Measurements from ENCODE around the gene FZD7.

FZD7 gene

DNA sequence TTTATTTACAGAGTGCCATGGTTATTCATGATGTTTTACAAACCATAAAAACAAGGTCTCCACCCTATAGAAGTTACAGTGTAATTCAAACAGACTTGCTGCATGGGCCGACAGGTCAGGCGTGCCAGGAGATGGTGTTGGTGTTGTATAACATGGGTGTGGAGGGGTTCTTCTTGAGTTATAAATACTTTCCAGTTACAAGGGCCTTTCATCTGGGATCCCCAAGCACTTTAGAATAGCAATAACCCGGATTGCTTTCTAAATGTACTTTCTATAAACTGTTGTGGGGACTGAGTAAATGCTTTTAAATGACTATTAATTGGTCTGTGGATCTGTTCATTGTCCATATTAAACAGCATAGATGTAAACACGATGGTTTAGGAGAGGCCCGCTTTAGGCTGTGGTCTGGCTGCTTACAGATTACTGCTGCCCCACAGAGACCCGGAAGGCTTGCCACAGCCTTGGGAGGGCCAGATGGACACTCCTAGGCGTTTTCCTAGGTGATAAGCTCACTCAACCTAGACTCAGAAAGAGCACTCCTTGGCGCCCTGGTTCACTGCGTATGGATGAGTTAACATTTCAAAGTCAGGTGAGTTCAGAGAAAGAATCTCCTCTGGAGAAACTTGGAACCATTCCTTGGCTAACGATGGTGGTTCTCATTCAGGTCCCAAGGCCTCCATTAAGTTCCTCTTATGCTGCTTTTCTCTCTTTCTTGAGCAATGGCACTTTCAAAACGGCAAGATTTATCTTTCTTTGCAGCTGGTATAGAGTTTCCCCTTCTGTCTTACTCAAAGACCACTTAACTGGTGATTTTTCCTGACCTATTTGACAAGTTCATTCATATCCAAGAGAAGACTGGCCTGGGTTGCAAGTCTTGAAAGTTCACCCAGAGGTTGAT is 35.8 kb downstream of the FZD7 start:
- DNase-seq = no peak

DNA sequence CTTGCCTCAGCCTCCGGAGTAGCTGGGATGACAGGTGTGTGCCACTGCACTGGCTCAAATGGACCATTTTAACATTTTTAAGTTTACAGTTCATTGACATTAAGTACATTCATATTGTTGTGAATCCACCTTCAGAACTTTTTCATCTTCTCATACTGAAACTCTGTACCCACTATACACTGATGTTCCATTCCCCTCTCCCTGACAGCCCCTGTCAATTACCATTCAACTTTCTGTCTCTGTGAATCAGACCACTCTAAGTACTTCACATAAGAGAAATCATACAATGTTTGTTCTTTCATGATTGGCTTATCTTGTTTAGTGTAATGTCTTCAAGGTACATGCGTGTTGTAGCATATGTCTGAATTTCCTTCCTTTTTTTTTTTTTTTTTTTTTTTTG is 37.5 kb downstream of the FZD7 start:
- DNase-seq = no peak

DNA sequence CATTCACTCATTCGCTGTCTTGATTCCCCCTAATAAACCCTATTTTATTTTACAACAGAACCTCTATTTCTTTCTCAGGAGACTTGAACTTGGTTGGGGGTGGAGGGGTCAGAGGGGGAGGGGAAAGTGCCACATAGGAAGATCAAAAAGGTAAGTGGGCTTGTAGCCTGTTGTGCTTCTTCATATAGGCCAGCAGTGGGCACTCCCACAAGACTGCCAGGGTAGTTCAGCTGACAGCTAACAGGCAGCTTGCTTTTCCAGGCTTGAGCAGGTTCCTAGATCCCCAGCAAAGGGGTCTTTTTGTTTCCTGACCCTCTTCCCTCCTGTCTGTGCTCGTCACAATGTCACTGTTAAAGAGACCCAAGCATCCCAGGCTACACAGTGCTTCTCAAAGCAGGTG is 38.6 kb downstream of the FZD7 start:
- no peak for DNase-seq

DNA sequence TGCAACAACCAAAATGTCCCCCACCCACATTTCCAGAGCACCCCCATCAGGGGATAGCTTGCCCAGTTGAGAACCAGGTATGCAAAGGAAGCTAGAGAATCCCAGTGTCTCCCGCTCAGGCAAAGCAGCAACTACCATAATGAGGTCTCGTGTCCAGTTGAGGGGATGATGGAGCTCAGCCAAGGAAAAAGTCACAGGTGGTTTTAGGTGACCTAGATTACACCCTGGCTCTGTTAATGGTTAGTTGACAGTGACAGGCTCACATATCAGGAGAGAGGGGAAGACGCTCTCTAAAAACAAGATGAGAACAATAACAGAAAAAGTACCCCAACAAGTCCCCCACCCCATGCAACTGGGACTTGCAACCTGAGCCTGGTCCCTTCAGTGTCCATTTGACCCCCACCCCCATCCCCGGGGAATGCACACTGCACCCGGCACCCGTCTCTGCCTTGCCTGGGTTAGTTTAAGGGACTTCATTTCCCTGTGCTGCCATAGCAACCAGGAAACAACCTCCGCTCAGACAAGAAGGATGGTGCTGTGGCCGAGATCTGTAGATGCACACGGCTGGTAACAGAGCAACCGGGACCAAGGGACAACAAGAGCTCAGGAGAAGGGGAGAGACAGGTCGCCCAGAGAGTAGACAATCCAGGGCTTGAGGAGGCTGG is 39.2 kb downstream of the FZD7 start, which contains the start of gene KIAA2012:
TSS of gene KIAA2012 (plus strand) at position 519 of the 665 bp plus-strand sequence. CDS start 373 bp downstream, outside the sequence.
- DNase-seq = no peak

DNA sequence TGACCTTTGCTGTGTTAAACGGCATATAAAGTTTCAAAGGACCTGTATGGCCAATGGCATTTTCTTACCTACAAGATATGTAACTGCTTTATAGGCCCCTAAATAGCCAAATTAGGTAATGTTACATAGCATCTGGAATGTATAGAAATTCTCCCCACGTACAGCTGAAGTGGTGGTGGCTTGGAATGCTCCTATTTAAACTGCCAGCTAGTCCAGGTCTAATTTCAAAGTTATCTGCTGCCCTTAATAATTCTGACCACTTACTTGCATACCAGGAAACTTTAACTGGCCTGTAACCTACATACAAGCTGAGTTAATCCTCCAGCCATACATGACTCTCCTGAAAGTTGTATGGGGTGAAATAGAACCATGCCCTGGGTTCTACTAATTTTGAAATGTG is 40.7 kb downstream of the FZD7 start:
- no peak for DNase-seq

DNA sequence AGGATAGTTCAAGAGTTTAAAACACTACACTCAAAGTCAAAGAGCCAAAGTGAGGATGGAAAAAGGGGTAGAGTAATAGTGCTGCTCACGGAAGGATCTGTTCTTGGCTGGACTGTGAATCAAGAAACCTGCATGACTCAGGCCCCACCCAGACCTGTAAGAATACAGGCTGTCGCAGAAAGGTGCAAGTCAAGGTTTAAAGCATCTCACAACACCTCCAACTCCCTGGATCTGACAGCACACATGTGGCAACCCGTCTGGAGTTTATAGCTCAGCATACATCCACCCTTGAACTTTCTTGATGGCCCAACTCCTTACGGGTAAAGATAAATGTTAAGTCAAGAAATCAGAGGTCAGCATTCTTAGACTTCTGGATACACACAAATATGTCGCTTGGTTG is 45.7 kb downstream of the FZD7 start:
- no peak for DNase-seq

DNA sequence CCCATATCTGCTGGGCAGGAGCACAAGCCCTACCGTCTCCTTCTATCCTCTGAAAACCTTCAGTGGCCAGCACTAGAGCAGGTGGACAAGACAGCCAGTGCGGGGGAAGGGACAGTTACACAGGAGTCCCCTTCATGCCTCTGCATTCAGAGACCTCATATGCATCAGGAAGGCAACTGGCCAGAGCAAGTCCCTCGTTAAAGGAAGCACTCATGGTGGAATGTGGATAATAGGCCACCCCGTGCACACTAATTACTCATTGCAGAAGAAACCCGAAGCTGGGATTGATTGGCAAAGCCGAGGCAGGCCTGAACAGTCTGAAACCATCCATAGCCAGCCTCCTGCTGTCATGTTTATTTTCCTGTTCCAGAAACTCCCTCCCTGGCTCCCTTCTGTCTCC is 50.6 kb downstream of the FZD7 start:
- DNase-seq = no peak

Data from activated naive CD4-positive, alpha-beta T cell (primary cell).